Measurements from ENCODE around the gene ZGPAT. TPM values are rescaled to one million over a fixed set of nuclear protein-coding genes. Genes with fewer than 3 reads are reported as not detected.

Gene ZGPAT
- total and polyA plus RNA-seq, 2 of the 8 experiments (the other 6 are each of a cell fraction or from before 2014, with no cell fraction given) = 14.5 to 21.4 TPM

DNA sequence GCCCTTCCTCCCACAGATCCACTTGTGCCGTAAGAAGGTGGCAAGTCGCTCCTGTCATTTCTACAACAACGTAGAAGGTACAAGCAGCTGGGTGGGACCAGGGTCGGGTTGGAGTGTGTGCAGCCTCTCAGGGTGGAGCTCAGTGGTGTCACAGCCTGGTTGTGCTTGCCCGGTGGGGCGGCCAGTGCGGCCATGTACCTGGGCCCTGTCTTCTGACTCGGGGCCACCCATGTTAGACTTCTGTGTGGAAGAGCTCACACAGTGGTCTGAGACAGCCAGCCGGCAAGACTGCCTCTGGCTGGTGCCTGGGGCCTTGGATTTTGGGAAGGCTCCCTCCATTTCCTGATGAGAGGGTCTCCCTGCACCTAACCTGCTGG, 45.0 kb upstream of the ZGPAT start:
- Histone ChIP-seq H3K9me3 (ENCODE audit: insufficient read depth in 2 of 2, low read depth in 1 of 2, low read length in 1 of 2) (no peaks in the 10 kb centered on the region), H4K20me1 (replicated peaks in 1 of 2; ENCODE audit: control insufficient read depth in 1 of 2, insufficient read depth in 2 of 2, low read length in 2 of 2) (peaks cover 5 to 10% of the 10 kb centered on the region in 2 experiments), H3K9ac (replicated peaks in 1 of 4; ENCODE audit: extremely low read depth in 1 of 4, low read depth in 3 of 4, low read length in 3 of 4) (no peak overlapping the region), H3K4me2 (ENCODE audit: insufficient read depth in 1 of 2, low read depth in 2 of 2, low read length in 2 of 2) (no peak overlapping the region), H3K79me2 (ENCODE audit: control insufficient read depth in 1 of 2, insufficient read depth in 2 of 2, low read length in 2 of 2) (peaks cover 0 to 9% of the 10 kb centered on the region in 2 experiments; a peak in 1 of 4 replicates), H3K4me1 (replicated peaks in 1 of 4; ENCODE audit: control insufficient read depth in 3 of 4, insufficient read depth in 4 of 4, low read length in 3 of 4) (peaks cover 0 to 5% (median 4%) of the 10 kb centered on the region in 4 experiments; a peak in 5 of 7 replicates), H3K14ac (ENCODE audit: insufficient read length) (no peak overlapping the region), H3K23me2 (ENCODE audit: low read depth, low read length) (peaks cover 7% of the 10 kb centered on the region), H3K27me3 (replicated peaks in 1 of 4; ENCODE audit: control insufficient read depth in 3 of 4, extremely low read depth in 1 of 4, insufficient read depth in 3 of 4, low read length in 3 of 4) (no peaks in the 10 kb centered on the region), H2BK120ac (replicated peaks; ENCODE audit: low read depth, low read length) (no peak overlapping the region), H3K56ac (replicated peaks; ENCODE audit: insufficient read length, low read depth, low read length) (no peak overlapping the region), H3K4ac (replicated peaks; ENCODE audit: insufficient read length, low read depth, low read length) (no peak overlapping the region), H3K18ac (ENCODE audit: extremely low read depth, low read length) (no peak overlapping the region), H4K5ac (ENCODE audit: insufficient read length, low read depth, low read length) (no peak overlapping the region), H2BK12ac (ENCODE audit: low read depth, low read length) (no peak overlapping the region), H3K4me3 (ENCODE audit: extremely low read depth in 1 of 4, insufficient read depth in 2 of 4, low read depth in 3 of 4, low read length in 4 of 4) (no peak overlapping the region), H2BK15ac (ENCODE audit: low read length) (no peak overlapping the region), H2BK20ac (ENCODE audit: low read length) (no peak overlapping the region), H3K23ac (ENCODE audit: insufficient read length) (no peak overlapping the region), H4K8ac (ENCODE audit: extremely low read depth, insufficient read depth, low read length) (no peak overlapping the region), H3K79me1 (ENCODE audit: low read depth, low read length) (no peaks in the 10 kb centered on the region; the same call in 1 of the 2 replicates), H4K91ac (replicated peaks; ENCODE audit: insufficient read length, low read length) (no peak overlapping the region), H2BK5ac (ENCODE audit: low read depth, low read length) (no peak overlapping the region), H3K36me3 (ENCODE audit: control insufficient read depth in 2 of 4, insufficient read depth in 4 of 4, low read length in 3 of 4) (peaks cover 0 to 23% (median 11%) of the 10 kb centered on the region in 4 experiments; a peak in 6 of 8 replicates), H3K27ac (ENCODE audit: low read depth, low read length) (no peak overlapping the region), H2AK5ac (ENCODE audit: low read depth, low read length) (no peak overlapping the region), H2AFZ (ENCODE audit: low read length) (no peak overlapping the region)
- POLR2A ChIA-PET (ENCODE audit: partially characterized antibody) = interaction anchor here (1.1 kb wide), 1 partner anchor 33 kb away, joined by 3 read pairs; the partner anchor contains the start of gene TNFRSF6B
- no peak for DNase-seq (ENCODE audit: low read depth in 1 of 2, low spot score in 2 of 2)
- TF ChIP-seq KDM5A (IDR thresholded peaks at IDR 0.05; ENCODE audit: low read length) (no peak), EGR1 (IDR thresholded peaks at IDR 0.05; ENCODE audit: borderline replicate concordance, low read depth, low read length) (no peak), CBX8 (IDR thresholded peaks at IDR 0.05; ENCODE audit: borderline replicate concordance, low read depth, low read length) (no peak), HDAC6 (IDR thresholded peaks at IDR 0.05; ENCODE audit: low read depth, low read length) (no peak), NANOG (IDR thresholded peaks at IDR 0.05; ENCODE audit: insufficient read depth, low read depth, low read length, poor library complexity, severe bottlenecking) (no peak), CREB1 (IDR thresholded peaks at IDR 0.05) (no peak), JUND (IDR thresholded peaks at IDR 0.05; ENCODE audit: low read length) (no peak), POU5F1 (IDR thresholded peaks at IDR 0.05; ENCODE audit: low read depth, low read length) (no peak)
- TF ChIP-seq, protein P1, sequence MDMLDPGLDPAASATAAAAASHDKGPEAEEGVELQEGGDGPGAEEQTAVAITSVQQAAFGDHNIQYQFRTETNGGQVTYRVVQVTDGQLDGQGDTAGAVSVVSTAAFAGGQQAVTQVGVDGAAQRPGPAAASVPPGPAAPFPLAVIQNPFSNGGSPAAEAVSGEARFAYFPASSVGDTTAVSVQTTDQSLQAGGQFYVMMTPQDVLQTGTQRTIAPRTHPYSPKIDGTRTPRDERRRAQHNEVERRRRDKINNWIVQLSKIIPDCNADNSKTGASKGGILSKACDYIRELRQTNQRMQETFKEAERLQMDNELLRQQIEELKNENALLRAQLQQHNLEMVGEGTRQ (IDR thresholded peaks at IDR 0.05; ENCODE audit: low read length) = no peak
- WGBS, 2 experiments (ENCODE audit: extremely low coverage in 1 of 2, insufficient coverage in 1 of 2, insufficient read length in 1 of 2, insufficient replicate concordance in 2 of 2, low coverage in 1 of 2, low lambda C conversion rate in 2 of 2, missing lambda C conversion rate in 1 of 2) = 89% methylated on average over 7 of the region's 9 CpGs; no CpG with 5 or more reads in 1 of the 2 experiments
- no peak for FAIRE-seq
- CTCF ChIA-PET (ENCODE audit: partially characterized antibody) = interaction anchor here (0.8 to 1.3 kb wide), 4 partner anchors 15 to 50 kb away, joined by 3 to 5 read pairs (median 4); no protein-coding TSS in a partner anchor

Measured in H1 (cell line).